HepG2 (cell line): ENCODE measurements around the gene KCNH6. TPM values are rescaled to one million over a fixed set of nuclear protein-coding genes. Genes with fewer than 3 reads are reported as not detected.

ENCODE experiments used
- ATF1 ChIP-seq: IDR thresholded peaks from 2 replicates; pipeline ENCODE4 v1.6.1; 2016; ENCODE audit warnings: mild to moderate bottlenecking, control low read depth
- ATM ChIP-seq: fragments of 450-650 bp; IDR thresholded peaks from 2 replicates; pipeline ENCODE4 v1.7.1; 2017; ENCODE audit warnings: mild to moderate bottlenecking, borderline replicate concordance
- BRCA1 ChIP-seq: sonication (generic); formaldehyde crosslinking; IDR thresholded peaks from 2 replicates; pipeline ENCODE4 v1.4.0; 2020; ENCODE audit warnings: missing genetic modification reagents
- DDIT3 ChIP-seq: sonication (generic); formaldehyde crosslinking; IDR thresholded peaks from 2 replicates; pipeline ENCODE4 v1.4.0; 2020; ENCODE audit warnings: mild to moderate bottlenecking, missing genetic modification reagents
- ETV6 ChIP-seq: sonication (generic); formaldehyde crosslinking; conservative IDR thresholded peaks from 2 replicates; pipeline ENCODE4 v1.4.0; 2020; ENCODE audit warnings: missing genetic modification reagents
- GABPA ChIP-seq, 2 experiments: IDR thresholded peaks; 2 replicates each; pipeline ENCODE4 v1.6.1; 2011 to 2016; ENCODE audit warnings: low read depth in 2 of 2, low read length in 1 of 2, missing biosample characterization in 1 of 2, missing genetic modification characterization in 1 of 2
- MEIS2 ChIP-seq: sonication (generic); formaldehyde crosslinking; IDR thresholded peaks from 2 replicates; pipeline ENCODE4 v1.9.0; 2021; ENCODE audit warnings: mild to moderate bottlenecking, missing genetic modification reagents
- MIER3 ChIP-seq: IDR thresholded peaks from 2 replicates; pipeline ENCODE4 v1.6.1; 2016; ENCODE audit warnings: missing compliant biosample characterization, borderline replicate concordance
- NR2F2 ChIP-seq: IDR thresholded peaks from 2 replicates; pipeline ENCODE4 v1.6.1; 2012; ENCODE audit warnings: low read depth, inconsistent platforms, borderline replicate concordance
- PRMT3 ChIP-seq: sonication (generic); formaldehyde crosslinking; IDR thresholded peaks from 2 replicates; pipeline ENCODE4 v1.8.1; 2022; ENCODE audit warnings: low read depth, mild to moderate bottlenecking, moderate library complexity, missing genetic modification reagents, borderline replicate concordance
- TOE1 ChIP-seq: sonication (generic); formaldehyde crosslinking; IDR thresholded peaks from 2 replicates; pipeline ENCODE4 v1.4.0; 2020; ENCODE audit warnings: mild to moderate bottlenecking, missing genetic modification reagents
- U2AF2 ChIP-seq: fragments of 200-400 bp; formaldehyde crosslinking; IDR thresholded peaks from 2 replicates; pipeline ENCODE4 v1.6.1; 2017; ENCODE audit warnings: low read depth, mild to moderate bottlenecking, low read length
- YEATS2 ChIP-seq: sonication (generic); formaldehyde crosslinking; IDR thresholded peaks from 2 replicates; pipeline ENCODE4 v1.4.0; 2020; ENCODE audit warnings: missing genetic modification reagents, borderline replicate concordance
- ZBTB34 ChIP-seq: sonication (generic); formaldehyde crosslinking; IDR thresholded peaks from 2 replicates; pipeline ENCODE4 v1.8.0; 2022; ENCODE audit warnings: mild to moderate bottlenecking, missing genetic modification reagents
- ZFP62 ChIP-seq: sonication (generic); formaldehyde crosslinking; IDR thresholded peaks from 2 replicates; pipeline ENCODE4 v1.4.0; 2020; ENCODE audit warnings: missing genetic modification reagents
- ZFP82 ChIP-seq: sonication (generic); formaldehyde crosslinking; IDR thresholded peaks from 2 replicates; pipeline ENCODE4 v1.5.1; 2020; ENCODE audit warnings: mild to moderate bottlenecking, missing genetic modification reagents, borderline replicate concordance
- ZNF337 ChIP-seq: sonication (generic); formaldehyde crosslinking; IDR thresholded peaks from 2 replicates; pipeline ENCODE4 v1.5.1; 2020; ENCODE audit warnings: missing genetic modification reagents, low read depth, mild to moderate bottlenecking, borderline replicate concordance
- ZNF562 ChIP-seq: sonication (generic); formaldehyde crosslinking; IDR thresholded peaks from 2 replicates; pipeline ENCODE4 v1.8.0; 2022; ENCODE audit warnings: missing genetic modification reagents, borderline replicate concordance
- ZNF607 ChIP-seq: sonication (generic); formaldehyde crosslinking; IDR thresholded peaks from 2 replicates; pipeline ENCODE4 v1.5.1; 2020; ENCODE audit warnings: missing genetic modification reagents, mild to moderate bottlenecking, borderline replicate concordance
- ZNF746 ChIP-seq: sonication (generic); formaldehyde crosslinking; IDR thresholded peaks from 2 replicates; pipeline ENCODE4 v1.8.0; 2022; ENCODE audit warnings: mild to moderate bottlenecking, missing genetic modification reagents
- ZSCAN12 ChIP-seq: sonication (generic); formaldehyde crosslinking; IDR thresholded peaks from 2 replicates; pipeline ENCODE4 v1.9.0; 2021; ENCODE audit warnings: mild to moderate bottlenecking, missing genetic modification reagents
- polyA plus RNA-seq, 8 experiments: library from polyadenylated mRNA; depleted of rRNA in 3 of 8; stranded (reverse) in 7 of 8; unstranded in 1 of 8; fragments of >200 nt; fragmentation: Illumina TruSeq in 4 of 8; extraction: Trizol in 4 of 8; gene quantifications; 2 replicates each; pipeline versions ENCODE4 v1.2.1 to v1.2.3, GENCODE V29; 2011 to 2016; ENCODE audit warnings: low read depth in 4 of 8, missing spikeins in 1 of 8, mixed read lengths in 1 of 8; ENCODE audit not compliant: insufficient read depth in 1 of 8
- total RNA-seq, 5 experiments: library from RNA; depleted of rRNA; stranded (reverse); fragments of >200 nt; fragmentation: Illumina TruSeq; extraction: Trizol; gene quantifications; 2 replicates each; pipeline ENCODE4 v1.2.3, GENCODE V29; 2016; ENCODE audit warnings: low read depth in 1 of 5
- TF ChIP-seq, protein P1 (sequence below): IDR thresholded peaks from 2 replicates; pipeline ENCODE4 v1.6.1; 2016; ENCODE audit warnings: low read depth, borderline replicate concordance
- TF ChIP-seq, protein P2 (sequence below): IDR thresholded peaks from 2 replicates; pipeline ENCODE4 v1.6.1; 2018; ENCODE audit warnings: missing genetic modification reagents
- TF ChIP-seq, protein P3 (sequence below): sonication (generic); formaldehyde crosslinking; conservative IDR thresholded peaks from 2 replicates; pipeline ENCODE4 v1.8.0; 2022; ENCODE audit warnings: mild to moderate bottlenecking, moderate library complexity, missing genetic modification reagents

Gene KCNH6
- total and polyA plus RNA-seq, 2 of the 13 experiments (the other 11 are each of a cell fraction or from before 2014, with no cell fraction given): 0.05 to 0.18 TPM

DNA sequence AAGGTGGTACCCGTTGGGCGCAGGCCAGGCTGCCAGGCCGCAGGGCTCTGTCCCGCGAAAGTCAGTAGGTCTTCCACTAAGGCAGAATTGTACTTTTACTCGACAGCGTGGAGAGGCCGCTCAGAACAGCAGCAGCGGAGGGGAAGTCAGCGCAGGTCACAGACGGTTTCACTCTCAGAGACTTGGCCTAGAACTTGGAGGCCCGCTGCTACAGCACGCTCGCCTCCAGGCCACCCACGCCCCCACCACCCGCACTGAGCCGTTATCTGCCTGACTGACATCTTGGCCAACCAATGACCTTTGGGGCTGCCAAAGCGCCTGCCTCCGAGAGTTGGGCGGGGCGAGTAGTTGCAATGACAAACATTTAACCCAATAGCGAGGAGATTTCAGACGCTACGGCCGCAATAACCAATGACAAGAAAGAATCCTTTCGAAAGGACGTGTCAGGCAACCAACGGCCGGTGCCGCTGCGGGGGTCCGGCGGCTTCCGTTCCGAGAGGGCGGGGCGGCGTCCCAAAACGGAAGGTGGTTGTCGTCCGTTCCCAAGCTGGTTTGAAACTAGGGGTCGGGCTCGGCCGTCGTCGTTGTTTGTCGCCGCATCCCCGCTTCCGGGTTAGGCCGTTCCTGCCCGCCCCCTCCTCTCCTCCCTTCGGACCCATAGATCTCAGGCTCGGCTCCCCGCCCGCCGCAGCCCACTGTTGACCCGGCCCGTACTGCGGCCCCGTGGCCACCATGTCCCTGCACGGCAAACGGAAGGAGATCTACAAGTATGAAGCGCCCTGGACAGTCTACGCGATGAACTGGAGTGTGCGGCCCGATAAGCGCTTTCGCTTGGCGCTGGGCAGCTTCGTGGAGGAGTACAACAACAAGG, 27.0 kb downstream of the KCNH6 start, which contains the start of gene DCAF7 (continued):
- no peak; the same call in 1 of the 2 replicates for TF ChIP-seq TOE1 (CRISPR knock-in tag)
- peak; percentile 91; the same call in 1 of the 2 replicates for TF ChIP-seq BRCA1
- TF ChIP-seq ZSCAN12 (CRISPR knock-in tag): peak; percentile 27; the same call in 1 of the 2 replicates
- no peak for TF ChIP-seq U2AF2
- peak; percentile 81; the same call in 1 of the 2 replicates for TF ChIP-seq ETV6
- TF ChIP-seq, protein P1, sequence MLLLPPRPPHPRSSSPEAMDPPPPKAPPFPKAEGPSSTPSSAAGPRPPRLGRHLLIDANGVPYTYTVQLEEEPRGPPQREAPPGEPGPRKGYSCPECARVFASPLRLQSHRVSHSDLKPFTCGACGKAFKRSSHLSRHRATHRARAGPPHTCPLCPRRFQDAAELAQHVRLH (CRISPR knock-in tag): peak; percentile 73; the same call in 1 of the 2 replicates
- peak; percentile 69; the same call in 1 of the 2 replicates for TF ChIP-seq ZNF337 (CRISPR knock-in tag)
- no peak for TF ChIP-seq DDIT3 (CRISPR knock-in tag)
- TF ChIP-seq ZFP62: no peak
- peak; percentile 71; the same call in 1 of the 2 replicates for TF ChIP-seq MEIS2
- TF ChIP-seq ZNF746 (CRISPR knock-in tag): peak; percentile 63; the same call in 1 of the 2 replicates
- peak; percentile 93 for TF ChIP-seq YEATS2
- peak; percentile 51; the same call in 1 of the 2 replicates for TF ChIP-seq MIER3 (CRISPR knock-in tag)
- TF ChIP-seq GABPA (IDR thresholded peaks at IDR 0.05; ENCODE audit: low read depth, low read length): peak; percentile 98
- peak; percentile 98 for TF ChIP-seq GABPA (CRISPR knock-in tag; IDR thresholded peaks at IDR 0.05; ENCODE audit: low read depth)
- TF ChIP-seq, protein P2, sequence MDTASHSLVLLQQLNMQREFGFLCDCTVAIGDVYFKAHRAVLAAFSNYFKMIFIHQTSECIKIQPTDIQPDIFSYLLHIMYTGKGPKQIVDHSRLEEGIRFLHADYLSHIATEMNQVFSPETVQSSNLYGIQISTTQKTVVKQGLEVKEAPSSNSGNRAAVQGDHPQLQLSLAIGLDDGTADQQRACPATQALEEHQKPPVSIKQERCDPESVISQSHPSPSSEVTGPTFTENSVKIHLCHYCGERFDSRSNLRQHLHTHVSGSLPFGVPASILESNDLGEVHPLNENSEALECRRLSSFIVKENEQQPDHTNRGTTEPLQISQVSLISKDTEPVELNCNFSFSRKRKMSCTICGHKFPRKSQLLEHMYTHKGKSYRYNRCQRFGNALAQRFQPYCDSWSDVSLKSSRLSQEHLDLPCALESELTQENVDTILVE (CRISPR knock-in tag): peak; percentile 82
- TF ChIP-seq PRMT3 (CRISPR knock-in tag): no peak; the same call in 1 of the 2 replicates
- TF ChIP-seq ZNF562: no peak
- TF ChIP-seq ATF1 (CRISPR knock-in tag): peak; percentile 92
- TF ChIP-seq ZNF607 (CRISPR knock-in tag): peak; percentile 68
- 0 out of 2 replicates have a peak, but pooled peaks have one; percentile 66 for TF ChIP-seq ZBTB34 (CRISPR knock-in tag)
- TF ChIP-seq NR2F2: 0 out of 2 replicates have a peak, but pooled peaks have one; percentile 29
- TF ChIP-seq ZFP82 (CRISPR knock-in tag): peak; percentile 94; the same call in 1 of the 2 replicates
- TF ChIP-seq ATM: no peak
- TF ChIP-seq, protein P3, sequence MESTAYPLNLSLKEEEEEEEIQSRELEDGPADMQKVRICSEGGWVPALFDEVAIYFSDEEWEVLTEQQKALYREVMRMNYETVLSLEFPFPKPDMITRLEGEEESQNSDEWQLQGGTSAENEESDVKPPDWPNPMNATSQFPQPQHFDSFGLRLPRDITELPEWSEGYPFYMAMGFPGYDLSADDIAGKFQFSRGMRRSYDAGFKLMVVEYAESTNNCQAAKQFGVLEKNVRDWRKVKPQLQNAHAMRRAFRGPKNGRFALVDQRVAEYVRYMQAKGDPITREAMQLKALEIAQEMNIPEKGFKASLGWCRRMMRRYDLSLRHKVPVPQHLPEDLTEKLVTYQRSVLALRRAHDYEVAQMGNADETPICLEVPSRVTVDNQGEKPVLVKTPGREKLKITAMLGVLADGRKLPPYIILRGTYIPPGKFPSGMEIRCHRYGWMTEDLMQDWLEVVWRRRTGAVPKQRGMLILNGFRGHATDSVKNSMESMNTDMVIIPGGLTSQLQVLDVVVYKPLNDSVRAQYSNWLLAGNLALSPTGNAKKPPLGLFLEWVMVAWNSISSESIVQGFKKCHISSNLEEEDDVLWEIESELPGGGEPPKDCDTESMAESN: peak; percentile 35
